Measurements from ENCODE around the gene ADM2. TPM values are rescaled to one million over a fixed set of nuclear protein-coding genes. Genes with fewer than 3 reads are reported as not detected.
A peak's percentile ranks its signal among the peaks of the same experiment; 100 is the strongest.

ADM2 gene
- total RNA-seq, 6 experiments from 2014 or later, result 1.0 to 19.2 (median 2.2) TPM

DNA sequence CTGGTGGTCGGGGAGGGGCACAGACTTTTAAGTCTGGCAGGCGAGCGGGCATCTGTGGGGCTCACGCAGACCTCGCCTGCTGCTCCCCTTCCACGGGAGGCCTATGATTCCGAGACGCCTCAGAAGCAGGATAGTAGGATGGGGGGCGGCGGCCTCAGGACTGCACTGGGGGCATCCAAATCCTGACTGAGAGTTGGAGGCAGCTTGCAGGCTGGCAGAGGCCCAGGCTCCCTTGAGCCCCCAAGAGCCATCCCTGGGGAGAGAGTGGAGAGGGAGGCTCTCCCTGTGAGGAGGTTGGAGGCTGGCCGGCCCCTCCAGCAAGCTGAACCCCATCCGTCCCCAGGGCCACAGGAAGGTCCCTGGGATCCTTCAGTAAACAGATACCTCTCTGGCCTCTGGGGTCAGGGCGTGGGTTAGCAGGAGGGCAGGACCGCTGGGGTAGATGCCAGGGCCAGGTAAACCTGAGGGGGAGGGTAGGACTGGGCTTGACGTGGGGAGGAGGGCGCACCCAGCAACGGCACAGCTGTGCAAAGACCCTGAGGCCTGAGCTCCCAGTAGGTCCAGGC lies 39.8 kb upstream of the ADM2 start:
- peaks cover 5 to 54% (median 34%) of the 10 kb centered on the region in 4 donors for H3K36me3 ChIP-seq
- TF ChIP-seq, protein P1, sequence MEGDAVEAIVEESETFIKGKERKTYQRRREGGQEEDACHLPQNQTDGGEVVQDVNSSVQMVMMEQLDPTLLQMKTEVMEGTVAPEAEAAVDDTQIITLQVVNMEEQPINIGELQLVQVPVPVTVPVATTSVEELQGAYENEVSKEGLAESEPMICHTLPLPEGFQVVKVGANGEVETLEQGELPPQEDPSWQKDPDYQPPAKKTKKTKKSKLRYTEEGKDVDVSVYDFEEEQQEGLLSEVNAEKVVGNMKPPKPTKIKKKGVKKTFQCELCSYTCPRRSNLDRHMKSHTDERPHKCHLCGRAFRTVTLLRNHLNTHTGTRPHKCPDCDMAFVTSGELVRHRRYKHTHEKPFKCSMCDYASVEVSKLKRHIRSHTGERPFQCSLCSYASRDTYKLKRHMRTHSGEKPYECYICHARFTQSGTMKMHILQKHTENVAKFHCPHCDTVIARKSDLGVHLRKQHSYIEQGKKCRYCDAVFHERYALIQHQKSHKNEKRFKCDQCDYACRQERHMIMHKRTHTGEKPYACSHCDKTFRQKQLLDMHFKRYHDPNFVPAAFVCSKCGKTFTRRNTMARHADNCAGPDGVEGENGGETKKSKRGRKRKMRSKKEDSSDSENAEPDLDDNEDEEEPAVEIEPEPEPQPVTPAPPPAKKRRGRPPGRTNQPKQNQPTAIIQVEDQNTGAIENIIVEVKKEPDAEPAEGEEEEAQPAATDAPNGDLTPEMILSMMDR (IDR thresholded peaks at IDR 0.05), result no peak
- no peak for TF ChIP-seq POLR2A (IDR thresholded peaks at IDR 0.05)
- peak in 2 of 3 donors; percentile 23 to 56 for DNase-seq

DNA sequence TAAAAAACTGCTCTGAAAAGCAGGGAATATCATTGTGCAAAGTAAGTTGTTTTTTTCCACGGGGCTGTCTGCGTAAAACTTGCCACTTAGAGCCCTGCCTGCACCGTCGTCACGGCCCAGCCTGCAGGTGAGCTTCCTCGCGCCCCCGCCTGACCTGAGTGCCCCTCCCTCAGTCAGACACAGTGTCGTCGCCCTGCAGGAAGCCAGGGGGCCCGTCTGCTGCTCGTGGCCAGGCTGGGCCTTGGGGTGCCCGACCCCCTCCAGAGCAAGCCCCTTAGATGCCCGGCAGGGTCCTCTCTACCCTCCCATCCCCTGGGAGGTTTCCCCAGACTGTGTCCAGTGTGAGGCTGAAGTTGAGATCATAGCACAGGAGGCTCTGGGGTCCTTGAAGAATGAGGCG lies 38.1 kb upstream of the ADM2 start:
- Histone ChIP-seq H3K9me3 (no peaks in the 10 kb centered on the region), H3K36me3 (peaks cover 5 to 53% (median 26%) of the 10 kb centered on the region in 4 donors), H3K27ac (no peak overlapping the region), H3K4me1 (no peaks in the 10 kb centered on the region), H3K27me3 (no peaks in the 10 kb centered on the region), H3K4me3 (no peak overlapping the region)
- TF ChIP-seq, protein P1 (IDR thresholded peaks at IDR 0.05), result no peak
- TF ChIP-seq POLR2A (IDR thresholded peaks at IDR 0.05), result no peak
- DNase-seq, result no peak
- intact Hi-C loops (cut with DNase I), result no loop called here
- WGBS (ENCODE audit: insufficient coverage, low coverage, low lambda C conversion rate, missing lambda C conversion rate), result 90% methylated on average over 2 of the region's 15 CpGs
- no peak for ATAC-seq

More for the DNA sequence above, 39.8 kb upstream of the ADM2 start:
- no peaks in the 10 kb centered on the region for H3K27me3 ChIP-seq
- 87% methylated on average over 3 of the region's 17 CpGs for WGBS (ENCODE audit: insufficient coverage, low coverage, low lambda C conversion rate, missing lambda C conversion rate)
- H3K4me1 ChIP-seq, result no peaks in the 10 kb centered on the region
- H3K27ac ChIP-seq, result no peak overlapping the region
- no peaks in the 10 kb centered on the region for H3K9me3 ChIP-seq
- ATAC-seq, result peak in 1 of 4 donors; percentile 1
- no peak overlapping the region for H3K4me3 ChIP-seq
- intact Hi-C loops (cut with DNase I), result no loop called here

DNA sequence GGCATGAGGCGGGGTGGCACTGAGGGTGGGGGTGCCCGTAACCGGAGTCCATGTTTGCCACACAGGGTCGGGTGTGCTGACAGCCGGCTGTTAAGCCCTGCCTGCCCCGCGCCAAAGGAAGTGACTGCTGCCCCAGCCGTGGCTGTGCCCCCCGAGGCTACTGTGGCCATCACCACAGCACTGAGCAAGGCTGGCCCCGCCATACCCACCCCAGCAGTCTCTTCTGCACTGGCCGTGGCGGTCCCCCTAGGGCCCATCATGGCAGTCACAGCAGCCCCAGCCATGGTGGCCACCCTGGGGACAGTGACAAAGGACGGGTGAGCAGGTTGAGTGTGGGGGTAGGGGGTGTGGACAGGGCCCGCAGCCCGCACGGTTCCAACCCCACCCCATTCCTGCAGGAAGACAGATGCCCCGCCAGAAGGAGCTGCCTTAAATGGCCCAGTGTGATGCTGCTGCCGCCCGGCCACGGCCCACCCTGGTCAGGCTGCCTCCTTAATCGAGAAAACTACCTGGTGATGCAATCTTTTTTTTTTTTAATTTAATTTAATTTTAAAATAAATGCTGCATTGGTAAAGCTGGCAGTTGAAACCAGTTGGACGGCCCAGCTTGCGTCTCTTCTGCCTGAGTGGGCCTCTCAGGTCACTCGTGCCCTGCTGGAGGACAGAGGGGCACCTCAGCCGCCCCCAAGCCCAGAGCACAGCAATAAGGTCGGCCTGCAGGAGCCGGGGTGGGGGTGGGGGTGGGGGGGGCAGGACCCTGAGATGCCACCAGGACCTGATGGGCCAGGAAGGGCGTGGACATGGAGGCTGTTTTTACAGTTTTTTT lies 37.3 kb upstream of the ADM2 start:
- peak overlapping the region in 1 of 3 donors; percentile 33 for H3K27ac ChIP-seq
- WGBS (ENCODE audit: insufficient coverage, low coverage, low lambda C conversion rate, missing lambda C conversion rate), result 63% methylated on average over 8 of the region's 28 CpGs
- TF ChIP-seq POLR2A (IDR thresholded peaks at IDR 0.05), result no peak
- TF ChIP-seq, protein P1 (IDR thresholded peaks at IDR 0.05), result no peak
- H3K36me3 ChIP-seq, result peaks cover 0 to 49% (median 22%) of the 10 kb centered on the region in 4 donors
- H3K27me3 ChIP-seq, result no peaks in the 10 kb centered on the region
- no peak overlapping the region for H3K4me3 ChIP-seq
- no peaks in the 10 kb centered on the region for H3K9me3 ChIP-seq
- ATAC-seq (peak in 2 of 4 donors; percentile 0 to 1), DNase-seq (no peak)
- H3K4me1 ChIP-seq, result no peaks in the 10 kb centered on the region
- intact Hi-C loops (cut with DNase I), result no loop called here

DNA sequence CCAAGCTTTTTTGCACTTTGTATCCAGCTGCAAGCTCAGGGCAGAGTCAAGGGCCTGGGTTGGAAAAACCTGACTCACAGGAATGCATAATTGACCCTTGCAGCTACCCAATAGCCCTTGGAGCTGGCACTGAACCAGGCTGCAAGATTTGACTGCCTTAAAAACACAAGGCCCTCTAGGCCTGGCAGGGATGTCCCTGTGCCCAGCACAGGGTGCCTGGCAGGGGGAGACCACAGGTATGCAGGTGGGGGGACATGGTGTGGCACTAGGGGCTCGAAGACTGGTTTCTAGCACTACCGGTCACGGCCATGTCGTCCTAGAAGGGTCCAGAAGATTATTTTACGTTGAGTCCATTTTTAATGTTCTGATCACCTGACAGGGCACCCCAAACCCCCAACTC lies 36.7 kb upstream of the ADM2 start:
- ATAC-seq (peak in 3 of 4 donors; percentile 6 to 28 (median 25)), DNase-seq (no peak)
- Histone ChIP-seq H3K36me3 (peaks cover 0 to 43% (median 19%) of the 10 kb centered on the region in 4 donors), H3K9me3 (no peaks in the 10 kb centered on the region), H3K4me3 (no peak overlapping the region), H3K27me3 (no peaks in the 10 kb centered on the region), H3K4me1 (no peaks in the 10 kb centered on the region), H3K27ac (no peak overlapping the region)
- TF ChIP-seq, protein P1 (IDR thresholded peaks at IDR 0.05), result no peak
- TF ChIP-seq POLR2A (IDR thresholded peaks at IDR 0.05), result no peak
- WGBS (ENCODE audit: insufficient coverage, low coverage, low lambda C conversion rate, missing lambda C conversion rate), result no CpG with 5 or more reads among the region's 5 CpGs
- intact Hi-C loops (cut with DNase I), result no loop called here

Data from right lobe of liver (tissue), 6 donors.